Astrocyte of the spinal cord (primary cell): ENCODE measurements around the gene SPTSSA.

ENCODE experiments used
- DNase-seq: peaks from one replicate; pipeline ENCODE4 v3.0.0; 2011; ENCODE audit warnings: low read depth, low spot score
- H3K4me3 ChIP-seq: 2 replicates; pipeline ENCODE4 v1.5.1; 2011; ENCODE audit warnings: low read depth, mild to moderate bottlenecking, low read length, moderate library complexity
- in situ Hi-C: cut with HindIII; loops from 2 replicates; pipeline ENCODE4 v1.10.0; 2017; ENCODE audit warnings: low sequenced_read_pairs
- TF ChIP-seq, protein P1 (sequence below): IDR thresholded peaks from 2 replicates; pipeline ENCODE4 v1.5.1; 2012; ENCODE audit warnings: low read depth, mild to moderate bottlenecking, low read length, inconsistent platforms

Gene SPTSSA

DNA sequence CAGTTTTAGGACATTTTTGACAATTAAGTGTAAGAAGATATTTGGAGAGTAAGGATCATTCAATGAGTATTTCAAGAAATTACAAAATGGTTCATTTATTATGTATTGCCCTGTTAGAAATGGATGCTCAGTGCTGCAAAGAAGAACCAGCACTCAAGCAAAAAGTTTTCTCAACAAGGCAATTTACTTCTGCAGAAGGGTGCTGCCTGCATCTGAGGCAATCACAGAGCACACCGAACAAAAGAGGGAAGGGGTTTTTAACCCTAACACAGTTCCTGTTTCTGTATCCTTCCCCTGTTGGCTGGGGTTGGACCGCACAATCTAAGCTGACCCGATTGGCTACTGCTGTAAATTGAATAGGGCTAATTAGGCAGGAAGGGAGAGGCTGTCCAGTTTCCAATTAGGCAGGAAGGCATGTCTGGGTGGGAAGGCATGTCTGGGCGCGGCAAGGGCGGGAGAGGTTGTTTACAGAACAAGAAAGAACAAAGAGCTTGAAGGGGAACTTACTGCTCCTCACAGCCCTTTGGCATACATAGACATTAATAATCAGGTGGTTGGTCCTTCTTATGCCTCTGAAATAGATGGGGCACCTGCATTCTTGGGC, 41.4 kb downstream of the SPTSSA start:
- DNase-seq, result no peak
- H3K4me3 ChIP-seq, result no peak overlapping the region
- in situ Hi-C loops, result no loop called here
- TF ChIP-seq, protein P1, sequence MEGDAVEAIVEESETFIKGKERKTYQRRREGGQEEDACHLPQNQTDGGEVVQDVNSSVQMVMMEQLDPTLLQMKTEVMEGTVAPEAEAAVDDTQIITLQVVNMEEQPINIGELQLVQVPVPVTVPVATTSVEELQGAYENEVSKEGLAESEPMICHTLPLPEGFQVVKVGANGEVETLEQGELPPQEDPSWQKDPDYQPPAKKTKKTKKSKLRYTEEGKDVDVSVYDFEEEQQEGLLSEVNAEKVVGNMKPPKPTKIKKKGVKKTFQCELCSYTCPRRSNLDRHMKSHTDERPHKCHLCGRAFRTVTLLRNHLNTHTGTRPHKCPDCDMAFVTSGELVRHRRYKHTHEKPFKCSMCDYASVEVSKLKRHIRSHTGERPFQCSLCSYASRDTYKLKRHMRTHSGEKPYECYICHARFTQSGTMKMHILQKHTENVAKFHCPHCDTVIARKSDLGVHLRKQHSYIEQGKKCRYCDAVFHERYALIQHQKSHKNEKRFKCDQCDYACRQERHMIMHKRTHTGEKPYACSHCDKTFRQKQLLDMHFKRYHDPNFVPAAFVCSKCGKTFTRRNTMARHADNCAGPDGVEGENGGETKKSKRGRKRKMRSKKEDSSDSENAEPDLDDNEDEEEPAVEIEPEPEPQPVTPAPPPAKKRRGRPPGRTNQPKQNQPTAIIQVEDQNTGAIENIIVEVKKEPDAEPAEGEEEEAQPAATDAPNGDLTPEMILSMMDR, result no peak

DNA sequence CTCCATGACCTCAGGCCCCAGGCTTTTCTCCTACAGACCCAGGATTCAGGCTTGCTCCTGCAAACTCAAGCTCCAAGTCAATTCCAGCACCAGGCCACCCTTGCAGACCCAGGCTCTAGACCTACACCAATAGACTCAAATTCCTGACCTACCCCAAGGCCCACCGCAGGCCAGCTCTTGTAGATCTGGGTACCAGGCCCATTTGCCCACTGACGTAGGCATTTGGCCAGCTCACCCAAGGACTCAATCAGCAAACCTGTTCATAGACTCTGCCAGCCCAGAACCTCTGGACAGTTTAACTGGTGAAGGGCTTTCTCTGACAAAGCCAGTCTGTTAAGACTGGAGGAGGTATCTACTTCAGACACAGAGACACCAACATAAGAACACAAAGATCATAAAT, 52.3 kb downstream of the SPTSSA start:
- no peak overlapping the region for H3K4me3 ChIP-seq
- in situ Hi-C loops, result no loop called here
- TF ChIP-seq, protein P1, result no peak
- no peak for DNase-seq

DNA sequence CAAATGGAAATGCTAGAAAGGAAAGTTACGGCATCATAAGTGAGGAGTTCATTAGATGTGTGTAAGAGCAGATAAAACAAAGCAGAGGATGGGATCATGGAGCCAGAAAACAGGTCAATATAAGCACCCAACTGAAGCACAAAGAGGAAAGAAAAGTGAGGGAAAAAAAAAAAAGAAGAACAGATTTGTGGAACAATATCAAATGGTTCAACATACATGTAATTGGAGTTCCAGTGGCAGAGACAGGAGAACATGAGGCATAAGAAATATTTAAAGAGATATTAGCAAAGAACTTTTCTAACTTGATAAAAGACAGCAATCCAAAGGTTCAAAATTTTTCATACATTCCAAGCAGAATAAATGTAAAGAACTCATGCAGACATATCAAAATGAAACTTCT, 54.1 kb downstream of the SPTSSA start:
- in situ Hi-C loops, result no loop called here
- H3K4me3 ChIP-seq, result no peak overlapping the region
- DNase-seq, result no peak
- TF ChIP-seq, protein P1, result no peak

DNA sequence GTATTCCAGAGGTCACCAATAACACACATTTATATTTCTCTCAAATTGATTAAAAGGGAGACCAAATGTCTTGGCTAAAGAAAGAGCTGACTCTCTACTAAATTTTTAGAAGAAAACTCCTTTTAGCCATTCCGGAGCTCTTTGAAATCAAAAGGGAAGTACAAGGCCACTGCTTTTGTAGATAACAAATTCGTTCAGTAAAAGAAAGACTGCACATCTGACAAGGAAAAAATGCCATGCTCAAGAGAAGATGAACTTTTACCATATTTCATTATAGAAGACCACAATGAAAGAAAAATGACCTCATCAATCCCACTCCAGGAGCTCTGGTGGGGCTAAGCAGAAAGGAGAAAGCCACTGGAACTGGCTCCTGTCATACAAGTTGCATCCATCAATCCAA, 57.6 kb downstream of the SPTSSA start:
- in situ Hi-C loops, result no loop called here
- H3K4me3 ChIP-seq, result no peak overlapping the region
- TF ChIP-seq, protein P1, result no peak
- DNase-seq, result no peak

DNA sequence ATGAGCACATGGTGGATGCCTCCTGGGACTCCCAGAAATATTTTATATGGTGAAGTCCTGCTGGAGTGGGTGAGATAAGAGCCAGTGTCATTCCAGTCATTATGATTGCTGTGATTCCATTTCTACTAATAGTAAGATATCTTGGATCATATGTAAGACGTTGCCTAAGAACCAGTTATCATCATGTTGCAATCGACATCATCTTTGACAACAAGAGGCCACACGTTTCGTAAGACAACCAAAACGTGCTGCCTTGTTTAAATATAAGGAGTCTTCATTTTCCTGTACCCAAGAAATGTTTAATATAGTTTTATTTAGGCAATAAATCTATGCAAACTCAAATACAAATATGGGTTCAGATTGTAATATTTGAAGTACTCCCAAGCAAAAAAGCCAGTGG, 58.4 kb downstream of the SPTSSA start:
- TF ChIP-seq, protein P1, result no peak
- in situ Hi-C loops, result no loop called here
- no peak overlapping the region for H3K4me3 ChIP-seq
- DNase-seq, result no peak

DNA sequence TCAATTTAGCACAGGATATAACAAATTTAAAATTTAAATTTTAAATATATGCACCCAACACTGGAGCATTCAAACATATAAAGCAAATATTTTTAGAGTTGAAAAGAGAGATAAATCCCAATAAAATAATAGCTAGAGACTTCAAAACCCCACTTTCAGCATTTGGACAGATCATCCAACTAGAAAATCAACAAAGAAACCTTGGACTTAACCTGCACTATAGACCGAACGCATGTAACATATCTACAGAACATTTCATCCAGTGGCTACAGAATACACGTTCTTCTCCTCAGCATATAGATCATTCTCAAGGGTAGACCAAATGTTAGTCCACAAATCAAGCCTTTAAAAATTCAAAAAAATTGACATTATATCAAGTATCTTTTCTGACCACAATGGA, 64.0 kb downstream of the SPTSSA start:
- TF ChIP-seq, protein P1, result no peak
- H3K4me3 ChIP-seq, result no peak overlapping the region
- DNase-seq, result no peak
- in situ Hi-C loops, result no loop called here
